HG03469 (cell line): ENCODE measurements around the gene ZNF598.
"Not testable (repeated sequence)": the region's sequence is repeated elsewhere in the genome, so short reads cannot be mapped to it uniquely, and the experiment has no call there.

ENCODE experiments used
- ATAC-seq: cut with Tn5 transposase; IDR thresholded peaks from one replicate; pipeline ENCODE4 v1.9.1; 2021; ENCODE audit warnings: mild to moderate bottlenecking, moderate library complexity, moderate number of reproducible peaks; ENCODE audit not compliant: unreplicated experiment

ZNF598 gene

GRCh38 chr16:2028620-2029220, 19.1 kb upstream of the ZNF598 start:
- no peak for ATAC-seq

GRCh38 chr16:2028146-2028545, 18.5 kb upstream of the ZNF598 start:
- no peak for ATAC-seq

- ATAC-seq: no peak
These were observed 17.7 kb upstream of the ZNF598 start for GRCh38 chr16:2027024-2028010.

GRCh38 chr16:2026461-2027023, 16.9 kb upstream of the ZNF598 start, which contains the start of gene NHERF2:
Gene NHERF2 (plus strand): TSS chr16:2026902. CDS start chr16:2027006, 104 bp downstream.
- no peak for ATAC-seq

- ATAC-seq: no peak
These were observed 16.3 kb upstream of the ZNF598 start for GRCh38 chr16:2025878-2026460.

GRCh38 chr16:2025251-2025650, 15.6 kb upstream of the ZNF598 start:
- ATAC-seq: no peak

GRCh38 chr16:2024032-2024420, 14.4 kb upstream of the ZNF598 start:
- ATAC-seq: no peak

GRCh38 chr16:2023092-2024031, 13.7 kb upstream of the ZNF598 start:
- no peak for ATAC-seq

GRCh38 chr16:2022723-2023091, 13.1 kb upstream of the ZNF598 start:
- ATAC-seq: no peak

GRCh38 chr16:2019921-2020831, 10.6 kb upstream of the ZNF598 start:
- ATAC-seq: no peak

GRCh38 chr16:2019518-2019920, 9.9 kb upstream of the ZNF598 start, which contains the start of gene NPW:
Gene NPW (plus strand): TSS chr16:2019785.
- ATAC-seq: no peak

GRCh38 chr16:2016407-2016922, 6.8 kb upstream of the ZNF598 start:
- ATAC-seq: no peak

GRCh38 chr16:2015947-2016208, 6.3 kb upstream of the ZNF598 start:
- ATAC-seq: no peak

- no peak for ATAC-seq
These were observed 5.7 kb upstream of the ZNF598 start for GRCh38 chr16:2015117-2015946.

- no peak for ATAC-seq
These were observed 3.9 kb upstream of the ZNF598 start for GRCh38 chr16:2013527-2013926.

- not testable (repeated sequence) for ATAC-seq
These were observed 2.1 kb upstream of the ZNF598 start for GRCh38 chr16:2011726-2012125.

- ATAC-seq: peak; percentile 27
These were observed 383 bp downstream of the ZNF598 start for GRCh38 chr16:2009164-2009711.

- no peak for ATAC-seq
These were observed 924 bp downstream of the ZNF598 start for GRCh38 chr16:2008631-2009163.
